GM18505 (cell line): Measurements from ENCODE around the gene STARD3.
"Not testable (repeated sequence)": the region's sequence is repeated elsewhere in the genome, so short reads cannot be mapped to it uniquely, and the experiment has no call there.

Experiments
- ATAC-seq: cut with Tn5 transposase; IDR thresholded peaks from one replicate; pipeline ENCODE4 v1.9.1; 2021; ENCODE audit not compliant: unreplicated experiment
- POLR2A ChIP-seq: IDR thresholded peaks from 4 replicates; pipeline ENCODE4 v1.6.1; 2011; ENCODE audit warnings: borderline replicate concordance; ENCODE audit not compliant: insufficient read depth, insufficient read length; ENCODE audit errors: extremely low read depth

The STARD3 gene

DNA sequence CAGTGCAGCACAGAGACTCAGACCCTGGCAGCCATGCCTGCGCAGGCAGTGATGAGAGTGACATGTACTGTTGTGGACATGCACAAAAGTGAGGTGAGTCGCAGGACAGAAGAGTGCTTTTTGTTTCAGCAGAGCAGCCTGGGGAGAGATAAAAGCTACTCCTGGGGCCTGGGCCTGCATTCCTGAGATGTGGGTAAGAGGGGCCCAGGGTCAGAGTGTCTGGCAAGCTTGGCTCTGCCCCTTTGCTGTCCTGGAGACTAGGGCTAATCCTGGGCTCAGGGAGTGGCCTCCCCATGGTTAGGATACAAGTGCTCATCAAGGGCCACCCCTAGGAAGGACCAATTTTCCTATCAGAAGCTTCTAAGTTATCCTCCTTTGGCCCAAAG lies 58.1 kb downstream of the STARD3 start:
- no peak for TF ChIP-seq POLR2A
- ATAC-seq, result no peak

DNA sequence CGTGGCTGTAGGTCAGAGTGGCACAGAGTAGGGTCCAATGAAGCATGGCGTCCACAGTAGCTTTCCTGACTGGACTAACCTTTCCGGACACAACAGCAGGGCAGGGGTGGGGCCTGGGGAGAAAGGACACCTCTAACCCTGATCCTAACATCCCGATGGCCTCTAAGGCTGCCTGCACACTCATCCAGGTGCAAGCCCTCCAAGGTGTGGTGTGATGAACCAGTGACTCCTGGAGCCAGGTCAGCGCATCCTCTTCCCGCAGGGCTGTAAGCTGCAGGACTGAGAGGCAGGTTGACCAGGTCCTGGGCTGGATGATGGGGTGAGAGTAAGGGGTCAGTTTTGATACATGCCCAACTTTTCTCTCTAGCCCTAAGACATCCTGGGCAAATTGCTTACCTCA lies 59.8 kb downstream of the STARD3 start:
- TF ChIP-seq POLR2A, result no peak
- ATAC-seq, result no peak

DNA sequence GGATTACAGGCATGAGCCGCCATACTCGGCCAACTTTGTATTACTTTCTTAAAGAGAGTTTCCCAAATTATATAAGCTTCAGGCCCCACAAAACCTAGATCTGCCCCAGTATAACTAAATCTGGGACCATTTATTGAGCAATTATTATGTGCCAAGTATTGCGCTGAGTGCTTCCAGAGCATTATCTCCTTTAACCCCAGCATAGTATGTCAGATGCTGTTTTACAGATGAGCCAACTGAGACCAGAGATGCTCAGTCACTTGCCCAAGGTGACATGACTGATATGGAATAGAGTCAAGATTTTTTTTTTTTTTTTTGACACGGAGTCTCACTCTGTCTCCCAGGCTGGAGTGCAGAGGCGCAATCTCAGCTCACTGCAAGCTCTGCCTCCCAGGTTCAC lies 61.0 kb downstream of the STARD3 start:
- no peak for TF ChIP-seq POLR2A
- no peak for ATAC-seq

DNA sequence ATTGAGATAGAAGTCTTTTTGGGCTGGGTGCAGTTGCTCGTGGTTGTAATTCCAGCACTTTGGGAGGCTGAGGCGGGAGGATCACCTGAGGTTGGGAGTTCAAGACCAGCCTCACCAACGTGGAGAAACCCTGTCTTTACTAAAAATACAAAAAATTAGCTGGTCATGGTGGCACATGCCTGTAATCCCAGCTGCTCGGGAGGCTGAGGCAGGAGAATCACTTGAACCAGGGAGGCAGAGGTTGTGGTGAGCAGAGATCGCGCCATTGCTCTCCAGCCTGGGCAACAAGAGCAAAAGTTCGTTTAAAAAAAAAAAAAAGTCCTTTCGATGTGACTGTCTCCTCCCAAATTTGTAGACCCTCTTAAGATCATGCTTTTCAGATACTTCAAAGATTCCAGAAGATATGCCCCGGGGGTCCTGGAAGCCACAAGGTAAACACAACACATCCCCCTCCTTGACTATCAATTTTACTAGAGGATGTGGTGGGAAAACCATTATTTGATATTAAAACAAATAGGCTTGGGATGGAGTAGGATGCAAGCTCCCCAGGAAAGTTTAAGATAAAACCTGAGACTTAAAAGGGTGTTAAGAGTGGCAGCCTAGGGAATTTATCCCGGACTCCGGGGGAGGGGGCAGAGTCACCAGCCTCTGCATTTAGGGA lies 62.3 kb downstream of the STARD3 start:
- not testable (repeated sequence) for ATAC-seq

DNA sequence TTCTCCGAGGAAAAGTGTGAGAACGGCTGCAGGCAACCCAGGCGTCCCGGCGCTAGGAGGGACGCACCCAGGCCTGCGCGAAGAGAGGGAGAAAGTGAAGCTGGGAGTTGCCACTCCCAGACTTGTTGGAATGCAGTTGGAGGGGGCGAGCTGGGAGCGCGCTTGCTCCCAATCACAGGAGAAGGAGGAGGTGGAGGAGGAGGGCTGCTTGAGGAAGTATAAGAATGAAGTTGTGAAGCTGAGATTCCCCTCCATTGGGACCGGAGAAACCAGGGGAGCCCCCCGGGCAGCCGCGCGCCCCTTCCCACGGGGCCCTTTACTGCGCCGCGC lies 62.8 kb downstream of the STARD3 start, which contains the start of gene ERBB2:
Gene ERBB2 (plus strand): TSS at position 247 of the 330 bp plus-strand sequence. CDS start 175 bp downstream, outside the sequence.
- ATAC-seq, result no peak
- no peak for TF ChIP-seq POLR2A

DNA sequence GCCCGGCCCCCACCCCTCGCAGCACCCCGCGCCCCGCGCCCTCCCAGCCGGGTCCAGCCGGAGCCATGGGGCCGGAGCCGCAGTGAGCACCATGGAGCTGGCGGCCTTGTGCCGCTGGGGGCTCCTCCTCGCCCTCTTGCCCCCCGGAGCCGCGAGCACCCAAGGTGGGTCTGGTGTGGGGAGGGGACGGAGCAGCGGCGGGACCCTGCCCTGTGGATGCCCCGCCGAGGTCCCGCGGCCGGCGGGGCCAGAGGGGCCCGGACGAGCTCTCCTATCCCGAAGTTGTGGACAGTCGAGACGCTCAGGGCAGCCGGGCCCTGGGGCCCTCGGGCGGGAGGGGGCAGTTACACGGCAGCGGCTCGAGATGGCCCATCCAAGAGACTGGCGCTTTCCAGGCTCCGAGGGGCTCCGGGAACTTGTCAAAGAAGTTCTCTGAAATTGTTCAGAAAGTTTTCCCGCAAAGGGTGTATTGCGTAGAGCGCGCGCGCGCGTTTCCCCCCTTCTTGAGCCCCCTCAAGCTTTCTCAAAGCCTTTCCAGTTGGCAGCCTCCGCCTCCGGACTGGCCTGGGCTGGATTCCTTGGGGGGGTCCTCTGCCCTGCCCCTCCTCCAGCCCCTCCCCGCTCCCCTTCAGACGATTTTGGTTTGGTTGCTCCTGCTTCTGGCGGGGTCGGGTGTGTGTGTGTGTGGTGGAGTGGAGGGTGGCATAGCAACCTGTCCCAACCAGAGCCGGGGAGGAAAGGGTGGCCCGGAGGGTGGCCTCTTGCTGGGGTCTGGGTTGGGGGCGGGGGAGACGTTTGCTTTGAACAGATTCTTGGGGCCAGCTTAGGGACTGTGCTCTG lies 63.4 kb downstream of the STARD3 start:
- ATAC-seq, result no peak
- no peak for TF ChIP-seq POLR2A

DNA sequence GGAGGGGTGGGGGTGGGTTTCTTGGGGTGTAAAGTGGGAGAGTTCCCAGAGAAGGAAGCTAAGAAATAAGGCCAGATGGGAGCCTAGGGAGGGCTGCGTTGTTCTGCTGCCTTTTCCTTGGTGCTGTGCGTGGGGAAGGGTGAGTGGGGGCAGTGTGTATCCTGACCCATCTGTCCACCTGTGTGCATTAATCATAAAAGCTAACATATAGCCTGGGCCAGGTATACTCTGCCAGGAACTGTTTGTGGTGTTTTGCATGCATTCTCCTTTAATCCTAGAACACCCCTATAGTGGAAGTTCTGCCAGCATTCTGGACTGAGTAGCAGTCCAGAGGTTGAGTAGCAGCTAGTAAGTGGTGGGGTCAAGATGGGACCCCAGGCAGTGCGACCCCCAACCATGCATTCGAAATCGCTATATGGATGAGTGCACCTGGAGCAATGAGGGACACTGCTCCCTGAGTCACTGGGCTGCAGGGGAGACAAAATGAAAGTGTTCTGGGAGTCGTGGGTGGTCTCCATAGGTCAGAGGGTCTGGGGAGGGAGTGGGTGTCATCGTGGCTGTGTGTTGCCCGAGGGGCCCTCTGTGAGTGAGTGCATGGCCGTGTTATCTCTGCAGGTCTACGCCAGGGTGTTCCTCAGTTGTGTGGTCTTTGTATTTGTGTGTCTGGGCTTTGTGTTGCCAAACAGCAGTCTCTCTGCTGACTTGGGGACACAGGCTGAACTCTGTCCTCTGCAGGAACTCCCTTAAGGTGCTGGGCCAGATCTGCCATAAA lies 64.3 kb downstream of the STARD3 start:
- no peak for ATAC-seq
- no peak for TF ChIP-seq POLR2A

DNA sequence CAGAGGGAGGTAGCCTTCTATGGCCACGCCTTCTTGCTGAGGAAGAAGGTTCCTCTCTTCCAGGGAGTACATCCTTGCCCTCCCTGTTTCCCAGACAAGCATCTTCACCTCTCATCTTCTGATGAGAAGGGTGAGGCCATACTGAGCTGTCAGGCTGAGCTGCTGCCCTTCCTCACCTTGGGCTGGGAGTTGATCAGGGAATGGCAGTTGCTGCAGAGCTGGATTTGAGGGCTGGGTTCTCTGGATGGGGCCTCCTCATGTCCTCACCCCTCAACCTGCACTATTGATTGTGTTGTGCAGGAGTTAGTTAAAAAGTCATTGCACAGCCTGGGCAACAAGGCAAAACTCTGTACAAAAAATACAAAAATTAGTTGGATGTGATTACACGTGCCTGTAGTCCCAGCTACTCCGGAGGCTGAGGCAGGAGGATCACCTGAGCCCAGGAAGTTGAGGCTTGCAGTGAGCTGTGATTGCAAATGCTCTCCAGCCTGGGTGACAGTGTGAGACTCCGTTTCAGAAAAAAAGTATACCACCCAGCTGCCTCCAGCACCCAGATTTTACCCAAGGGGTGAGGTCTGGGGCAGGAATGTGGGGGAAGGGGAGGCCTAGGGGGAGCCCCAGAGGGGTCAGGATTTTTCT lies 65.0 kb downstream of the STARD3 start:
- TF ChIP-seq POLR2A, result no peak
- no peak for ATAC-seq

DNA sequence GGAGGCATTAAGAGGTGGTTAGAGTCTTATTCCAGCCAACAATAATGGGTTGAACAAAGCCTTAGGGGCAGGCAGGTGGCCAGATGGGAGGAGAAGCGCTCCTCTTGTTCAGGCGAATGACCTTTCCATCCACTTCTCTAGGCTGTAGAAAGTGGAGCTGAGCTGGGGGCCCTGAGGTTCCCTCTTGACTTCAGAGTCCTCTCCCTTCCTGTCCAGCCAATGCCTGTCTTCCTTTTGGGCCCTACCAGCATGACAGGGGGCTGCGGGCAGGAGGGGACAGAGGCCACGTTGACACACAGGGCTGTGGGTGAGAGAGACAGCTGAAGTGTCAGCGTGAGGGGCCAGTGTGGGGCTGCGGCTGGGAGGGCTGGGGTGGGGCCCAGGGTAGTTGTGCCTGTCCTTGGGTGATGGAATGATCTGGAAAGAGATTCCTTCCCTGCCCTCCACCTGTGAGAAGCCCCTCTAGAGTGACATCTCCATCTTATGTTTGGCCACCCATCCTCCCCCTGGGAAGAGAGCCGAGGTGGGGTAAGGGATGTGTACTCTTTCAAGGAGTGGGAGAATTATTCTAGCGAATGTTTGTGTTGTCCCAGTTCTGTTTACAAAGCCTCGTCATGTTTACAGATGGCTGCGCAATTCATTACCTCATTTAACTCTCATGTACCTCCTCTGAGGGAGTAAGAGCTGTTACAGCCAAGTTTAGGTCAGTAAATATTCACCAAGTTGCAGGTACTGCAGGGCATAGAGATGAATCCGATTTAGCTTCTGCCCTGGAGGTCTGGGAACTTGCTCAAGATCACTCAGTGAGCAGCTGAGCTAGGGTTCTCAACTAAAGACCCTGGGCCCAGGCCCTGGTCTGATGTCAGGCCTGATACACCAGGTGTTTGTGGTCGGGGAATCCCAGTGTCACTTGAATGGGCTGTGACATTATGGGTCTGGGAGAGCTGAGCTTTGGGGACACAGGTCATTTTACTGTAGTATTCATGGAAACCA lies 66.3 kb downstream of the STARD3 start:
- no peak for TF ChIP-seq POLR2A
- ATAC-seq, result no peak

DNA sequence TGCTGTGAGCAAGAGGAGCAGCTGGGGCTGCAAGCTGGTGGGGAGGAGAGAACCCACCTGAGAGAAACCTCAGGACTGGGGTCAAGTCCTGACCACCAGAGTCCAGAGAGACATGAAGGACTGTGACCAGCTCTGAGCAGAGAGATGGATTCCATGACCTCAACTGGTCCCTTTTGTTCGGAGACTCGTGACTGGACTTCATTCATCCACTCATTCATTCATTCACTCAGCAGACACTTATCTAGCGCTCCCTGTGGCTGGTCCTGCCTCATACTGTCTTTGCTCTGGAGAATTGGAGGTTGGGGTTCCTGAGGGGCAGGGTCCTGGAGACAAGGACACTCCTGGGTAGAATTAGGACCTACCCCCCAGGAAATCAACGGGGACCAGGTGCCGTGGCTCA lies 67.0 kb downstream of the STARD3 start:
- ATAC-seq, result no peak
- no peak for TF ChIP-seq POLR2A

DNA sequence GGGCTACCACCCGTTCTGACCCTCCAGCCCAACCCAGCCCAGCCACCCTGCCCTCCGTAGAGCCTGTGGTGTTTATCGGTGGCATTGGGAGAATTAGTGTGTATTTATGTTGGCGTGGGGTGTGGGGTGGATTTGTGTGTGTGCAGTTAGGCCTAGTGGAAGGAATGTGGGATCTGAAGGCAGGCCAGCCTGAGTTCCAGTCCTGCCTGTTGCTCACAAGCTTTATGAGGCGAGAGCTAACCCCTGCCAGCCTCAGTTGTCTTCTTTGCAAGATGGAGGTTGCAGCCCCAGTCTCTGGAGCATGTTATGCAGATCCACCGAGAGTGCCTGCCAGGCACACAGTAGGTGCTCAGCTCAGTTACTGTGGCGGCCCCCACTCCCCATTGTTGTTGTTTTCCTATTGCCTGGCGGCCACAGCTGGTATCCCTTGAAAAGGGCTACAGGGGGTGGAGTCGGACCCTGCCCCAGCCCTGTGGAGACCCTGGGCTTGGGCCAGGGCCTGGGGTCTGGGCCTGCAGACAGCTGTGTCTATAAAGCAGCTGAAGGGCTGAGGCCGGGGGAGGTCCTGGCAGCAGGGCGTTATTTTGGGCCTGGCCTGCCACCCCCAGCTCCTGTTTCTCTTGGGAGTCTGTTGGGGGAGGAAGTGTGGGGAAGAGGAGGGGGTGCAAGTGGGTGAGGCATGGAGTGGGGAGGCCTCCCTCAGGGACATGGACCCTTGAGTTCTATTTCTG lies 68.0 kb downstream of the STARD3 start:
- TF ChIP-seq POLR2A, result no peak
- ATAC-seq, result no peak
